PFSK-1 (cell line): ENCODE results near the gene FBH1.

Source experiments
- FOXP2 ChIP-seq: optimal IDR thresholded peaks from 2 replicates; pipeline ENCODE3; 2011; ENCODE audit warnings: borderline replicate concordance, control low read depth, inconsistent platforms; ENCODE audit not compliant: insufficient read depth; ENCODE audit errors: extremely low read length, extremely low read depth
- POLR2AphosphoS5 ChIP-seq: IDR thresholded peaks from 2 replicates; pipeline ENCODE4 v1.6.1; 2012; ENCODE audit warnings: low read depth, mild to moderate bottlenecking, control low read depth, low read length, moderate library complexity
- SIN3A ChIP-seq: IDR thresholded peaks from 2 replicates; pipeline ENCODE4 v1.6.1; 2012; ENCODE audit warnings: mild to moderate bottlenecking, low read length, moderate library complexity, borderline replicate concordance; ENCODE audit not compliant: insufficient read depth
- TAF1 ChIP-seq: IDR thresholded peaks from 2 replicates; pipeline ENCODE4 v1.6.1; 2012; ENCODE audit warnings: low read length, control low read depth, borderline replicate concordance; ENCODE audit not compliant: insufficient read depth
- TF ChIP-seq, protein P1 (sequence below), 2 experiments: IDR thresholded peaks; 2 replicates each; pipeline versions ENCODE4 v1.6.1 to v1.8.0; 2011 to 2012; ENCODE audit warnings: low read depth in 2 of 2, low read length in 2 of 2, control low read depth in 1 of 2, inconsistent platforms in 1 of 2, mild to moderate bottlenecking in 1 of 2, moderate library complexity in 1 of 2; ENCODE audit not compliant: insufficient read depth in 1 of 2

Gene FBH1

GRCh38 chr10:5894403-5894802, 4.4 kb downstream of the FBH1 start:
- TF ChIP-seq, protein P1, sequence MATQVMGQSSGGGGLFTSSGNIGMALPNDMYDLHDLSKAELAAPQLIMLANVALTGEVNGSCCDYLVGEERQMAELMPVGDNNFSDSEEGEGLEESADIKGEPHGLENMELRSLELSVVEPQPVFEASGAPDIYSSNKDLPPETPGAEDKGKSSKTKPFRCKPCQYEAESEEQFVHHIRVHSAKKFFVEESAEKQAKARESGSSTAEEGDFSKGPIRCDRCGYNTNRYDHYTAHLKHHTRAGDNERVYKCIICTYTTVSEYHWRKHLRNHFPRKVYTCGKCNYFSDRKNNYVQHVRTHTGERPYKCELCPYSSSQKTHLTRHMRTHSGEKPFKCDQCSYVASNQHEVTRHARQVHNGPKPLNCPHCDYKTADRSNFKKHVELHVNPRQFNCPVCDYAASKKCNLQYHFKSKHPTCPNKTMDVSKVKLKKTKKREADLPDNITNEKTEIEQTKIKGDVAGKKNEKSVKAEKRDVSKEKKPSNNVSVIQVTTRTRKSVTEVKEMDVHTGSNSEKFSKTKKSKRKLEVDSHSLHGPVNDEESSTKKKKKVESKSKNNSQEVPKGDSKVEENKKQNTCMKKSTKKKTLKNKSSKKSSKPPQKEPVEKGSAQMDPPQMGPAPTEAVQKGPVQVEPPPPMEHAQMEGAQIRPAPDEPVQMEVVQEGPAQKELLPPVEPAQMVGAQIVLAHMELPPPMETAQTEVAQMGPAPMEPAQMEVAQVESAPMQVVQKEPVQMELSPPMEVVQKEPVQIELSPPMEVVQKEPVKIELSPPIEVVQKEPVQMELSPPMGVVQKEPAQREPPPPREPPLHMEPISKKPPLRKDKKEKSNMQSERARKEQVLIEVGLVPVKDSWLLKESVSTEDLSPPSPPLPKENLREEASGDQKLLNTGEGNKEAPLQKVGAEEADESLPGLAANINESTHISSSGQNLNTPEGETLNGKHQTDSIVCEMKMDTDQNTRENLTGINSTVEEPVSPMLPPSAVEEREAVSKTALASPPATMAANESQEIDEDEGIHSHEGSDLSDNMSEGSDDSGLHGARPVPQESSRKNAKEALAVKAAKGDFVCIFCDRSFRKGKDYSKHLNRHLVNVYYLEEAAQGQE (IDR thresholded peaks at IDR 0.05; ENCODE audit: insufficient read depth in 1 of 2, low read depth in 2 of 2, low read length in 2 of 2): no peak
- TF ChIP-seq TAF1: no peak
- no peak for TF ChIP-seq POLR2AphosphoS5
- no peak for TF ChIP-seq SIN3A
- no peak for TF ChIP-seq FOXP2

DNA sequence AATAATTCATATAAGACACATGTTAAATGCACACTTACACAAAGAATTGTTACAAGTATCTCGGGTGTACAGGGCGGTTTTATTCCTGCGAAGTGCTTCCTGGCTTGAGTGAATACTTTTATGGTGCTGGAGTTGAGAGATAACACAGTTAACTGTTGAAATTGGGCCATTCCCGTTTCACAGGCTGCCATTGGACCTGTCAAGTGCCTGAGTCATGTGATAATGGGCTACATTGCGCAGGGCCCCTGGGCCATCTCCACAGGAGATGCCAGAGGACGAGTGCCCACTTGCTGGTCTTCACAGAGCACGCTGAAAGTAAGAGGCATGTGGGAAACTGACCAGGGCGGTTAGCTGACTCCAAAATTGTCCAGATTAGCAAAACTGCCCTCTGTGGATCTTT, 4.8 kb downstream of the FBH1 start:
- TF ChIP-seq POLR2AphosphoS5: no peak
- TF ChIP-seq FOXP2: no peak
- TF ChIP-seq SIN3A: no peak
- no peak for TF ChIP-seq TAF1
- TF ChIP-seq, protein P1 (IDR thresholded peaks at IDR 0.05; ENCODE audit: insufficient read depth in 1 of 2, low read depth in 2 of 2, low read length in 2 of 2): no peak

- TF ChIP-seq FOXP2 (no peak), POLR2AphosphoS5 (no peak), TAF1 (no peak), SIN3A (no peak)
- TF ChIP-seq, protein P1 (IDR thresholded peaks at IDR 0.05; ENCODE audit: insufficient read depth in 1 of 2, low read depth in 2 of 2, low read length in 2 of 2): no peak
Observed at GRCh38 chr10:5895365-5895764, 5.3 kb downstream of the FBH1 start.

- no peak for TF ChIP-seq TAF1
- TF ChIP-seq FOXP2: no peak
- TF ChIP-seq POLR2AphosphoS5: no peak
- TF ChIP-seq, protein P1 (IDR thresholded peaks at IDR 0.05; ENCODE audit: insufficient read depth in 1 of 2, low read depth in 2 of 2, low read length in 2 of 2): no peak
- no peak for TF ChIP-seq SIN3A
Observed at GRCh38 chr10:5895804-5896203, 5.8 kb downstream of the FBH1 start.
